ENCODE results near the gene GTF2H1.

GRCh38 chr11:18383388-18384156 lies 61.2 kb downstream of the GTF2H1 start:
- TF ChIP-seq CTCF (IDR thresholded peaks at IDR 0.05) (no peak), POLR2A (IDR thresholded peaks at IDR 0.05) (no peak)

Measured in testis (tissue), 2 donors.